ENCODE measurements around the gene OSBPL5. TPM values are rescaled to one million over a fixed set of nuclear protein-coding genes. Genes with fewer than 3 reads are reported as not detected.

Gene OSBPL5
- total RNA-seq, 4 donors from 2014 or later, result 12.9 to 64.2 (median 22.3) TPM

DNA sequence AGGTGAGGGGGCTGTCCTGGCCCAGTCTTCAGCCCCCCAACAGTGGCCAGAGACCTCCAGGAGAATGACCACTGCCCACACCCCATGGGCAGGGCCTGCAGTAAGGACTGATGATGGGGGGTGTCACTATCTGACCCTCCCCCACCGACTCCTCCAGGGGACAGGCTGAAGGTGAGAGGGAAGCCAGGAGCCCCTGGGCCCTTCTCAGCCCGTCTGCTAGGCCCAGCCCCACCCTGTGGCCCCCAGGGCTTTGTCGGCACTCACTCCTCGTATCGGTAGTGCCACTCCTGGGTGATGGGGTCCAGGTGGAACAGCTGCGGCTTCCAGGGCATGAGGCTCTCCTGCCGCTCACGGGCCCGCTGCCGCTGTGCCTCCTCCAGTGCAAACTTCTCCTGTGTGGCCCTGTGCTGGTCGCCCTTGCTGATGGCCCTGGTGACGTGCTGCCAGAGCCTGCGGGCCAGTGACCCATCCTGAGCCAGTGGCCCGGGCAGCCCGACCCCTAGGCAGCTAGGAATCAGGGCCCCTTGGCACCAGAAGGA, 72.4 kb downstream of the OSBPL5 start:
- TF ChIP-seq, protein P1, sequence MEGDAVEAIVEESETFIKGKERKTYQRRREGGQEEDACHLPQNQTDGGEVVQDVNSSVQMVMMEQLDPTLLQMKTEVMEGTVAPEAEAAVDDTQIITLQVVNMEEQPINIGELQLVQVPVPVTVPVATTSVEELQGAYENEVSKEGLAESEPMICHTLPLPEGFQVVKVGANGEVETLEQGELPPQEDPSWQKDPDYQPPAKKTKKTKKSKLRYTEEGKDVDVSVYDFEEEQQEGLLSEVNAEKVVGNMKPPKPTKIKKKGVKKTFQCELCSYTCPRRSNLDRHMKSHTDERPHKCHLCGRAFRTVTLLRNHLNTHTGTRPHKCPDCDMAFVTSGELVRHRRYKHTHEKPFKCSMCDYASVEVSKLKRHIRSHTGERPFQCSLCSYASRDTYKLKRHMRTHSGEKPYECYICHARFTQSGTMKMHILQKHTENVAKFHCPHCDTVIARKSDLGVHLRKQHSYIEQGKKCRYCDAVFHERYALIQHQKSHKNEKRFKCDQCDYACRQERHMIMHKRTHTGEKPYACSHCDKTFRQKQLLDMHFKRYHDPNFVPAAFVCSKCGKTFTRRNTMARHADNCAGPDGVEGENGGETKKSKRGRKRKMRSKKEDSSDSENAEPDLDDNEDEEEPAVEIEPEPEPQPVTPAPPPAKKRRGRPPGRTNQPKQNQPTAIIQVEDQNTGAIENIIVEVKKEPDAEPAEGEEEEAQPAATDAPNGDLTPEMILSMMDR (IDR thresholded peaks at IDR 0.05; ENCODE audit: low read depth), result no peak

DNA sequence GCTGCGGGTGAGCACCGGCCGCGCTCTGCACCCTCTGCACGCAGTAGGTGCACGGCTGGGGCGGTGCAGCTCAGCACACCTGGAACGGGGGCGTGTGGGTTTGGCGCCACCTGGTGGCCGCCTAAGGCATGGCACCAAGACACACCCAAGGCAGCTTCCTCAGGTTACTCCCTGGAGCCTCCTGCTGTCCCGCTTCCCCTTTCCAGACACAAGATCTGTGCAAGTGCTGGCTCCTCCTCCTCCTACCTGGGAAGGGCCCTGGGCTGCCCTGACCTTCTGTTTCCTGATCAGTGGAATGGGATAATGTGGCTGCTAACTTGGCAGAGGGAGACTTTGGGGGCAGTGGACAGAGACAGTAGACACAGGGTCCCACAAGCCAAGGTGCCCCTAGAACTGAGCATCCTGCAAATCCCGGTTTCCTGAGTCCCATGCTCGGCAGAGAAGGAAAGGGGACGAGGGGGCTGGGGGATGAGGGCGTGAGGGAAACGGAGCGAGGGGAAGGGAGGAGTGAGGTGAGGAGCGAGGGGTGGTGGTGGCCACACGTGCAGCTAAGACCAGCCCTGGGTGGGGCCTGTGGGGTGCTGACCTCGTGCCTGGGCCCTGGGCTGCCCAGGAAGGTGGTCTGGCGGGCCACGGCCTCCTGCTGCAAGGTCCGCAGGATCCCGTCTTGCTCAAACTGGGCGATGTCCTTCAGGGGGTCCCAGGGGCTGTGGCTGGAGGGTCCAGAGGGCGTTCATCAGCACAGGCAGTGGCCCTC, 73.1 kb downstream of the OSBPL5 start:
- TF ChIP-seq, protein P1 (IDR thresholded peaks at IDR 0.05; ENCODE audit: low read depth), result no peak

- TF ChIP-seq, protein P1 (IDR thresholded peaks at IDR 0.05; ENCODE audit: low read depth), result no peak
Measured at GRCh38 chr11:3091081-3091845, 73.8 kb downstream of the OSBPL5 start.

DNA sequence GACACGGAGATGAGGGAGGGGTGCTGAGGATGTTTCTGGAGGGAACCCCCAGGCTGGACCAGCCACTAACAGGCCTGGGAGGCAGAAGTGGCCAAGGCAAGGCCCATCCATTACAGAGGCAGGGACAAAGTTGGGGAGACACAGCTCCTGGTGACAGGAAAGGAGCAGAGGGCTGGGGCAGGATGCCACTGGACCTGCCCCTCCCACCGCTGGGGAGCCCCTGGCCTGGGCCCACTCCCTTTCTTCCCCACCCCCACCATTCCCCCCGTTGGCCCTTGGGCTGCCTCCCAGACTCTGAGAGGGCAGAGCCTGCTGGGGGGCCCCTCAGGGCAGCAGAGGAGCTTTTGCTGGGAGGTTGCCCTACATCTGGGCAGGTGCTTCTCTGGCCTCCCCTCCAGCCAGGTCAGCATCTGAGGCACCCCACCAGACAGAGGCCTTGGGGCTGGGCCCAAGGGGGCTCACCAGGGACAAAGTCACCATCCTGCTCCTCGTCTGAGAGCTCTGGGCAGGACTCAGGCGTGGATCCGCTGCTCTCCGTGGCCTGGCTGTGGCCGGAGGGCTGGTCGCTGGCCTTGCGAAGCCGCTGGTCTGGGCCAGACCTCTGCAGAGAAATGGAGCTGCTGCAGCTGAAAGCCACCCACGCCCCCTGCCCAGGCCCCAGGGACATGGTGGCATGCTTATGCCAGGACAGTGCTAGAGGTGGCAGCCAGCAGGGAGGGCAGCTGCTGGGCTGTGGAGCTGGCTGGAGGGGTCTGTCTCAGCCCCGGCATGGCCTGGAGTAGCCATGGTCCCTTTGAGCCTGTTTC, 74.8 kb downstream of the OSBPL5 start:
- TF ChIP-seq, protein P1 (IDR thresholded peaks at IDR 0.05; ENCODE audit: low read depth), result no peak

DNA sequence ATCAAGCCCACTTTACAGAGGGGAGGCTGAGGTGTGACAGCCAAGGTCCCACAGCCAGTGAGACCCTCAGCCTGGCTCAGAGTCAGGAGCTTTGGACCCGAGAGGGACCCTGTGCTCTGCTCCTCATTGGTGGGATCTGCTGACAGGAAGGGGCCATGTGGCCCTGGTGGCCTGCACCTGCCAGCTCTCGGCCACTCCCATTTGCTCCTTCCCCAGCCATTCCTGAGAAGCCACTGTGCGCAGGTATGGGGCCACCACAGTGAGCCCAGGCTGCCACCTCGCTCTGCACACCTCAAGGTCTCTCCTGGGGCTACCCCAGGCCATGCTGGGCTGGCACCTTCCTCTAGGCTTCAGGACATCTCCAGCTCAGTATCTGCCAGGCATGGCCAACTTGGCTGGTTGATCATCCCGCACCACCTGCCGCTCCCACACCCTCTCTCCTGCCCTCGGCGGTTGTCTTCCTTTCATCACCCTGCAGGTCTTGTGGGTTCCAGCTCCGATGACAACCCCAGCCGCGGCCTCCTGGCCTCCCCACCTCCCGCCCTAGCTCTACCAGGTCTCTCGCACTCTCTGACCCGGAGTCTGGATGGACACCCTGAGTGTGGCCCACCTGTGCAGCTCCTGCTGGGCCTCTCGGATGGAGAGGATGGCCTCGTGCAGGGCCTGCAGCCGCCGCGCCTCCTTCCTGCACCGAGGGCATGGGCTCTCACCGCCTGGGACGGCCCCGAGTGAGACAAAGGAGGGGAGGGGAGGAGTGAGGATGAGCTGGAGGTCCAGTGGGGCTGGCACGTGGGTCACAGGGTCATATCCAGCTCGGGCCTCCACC, 75.7 kb downstream of the OSBPL5 start:
- TF ChIP-seq, protein P1 (IDR thresholded peaks at IDR 0.05; ENCODE audit: low read depth), result no peak

DNA sequence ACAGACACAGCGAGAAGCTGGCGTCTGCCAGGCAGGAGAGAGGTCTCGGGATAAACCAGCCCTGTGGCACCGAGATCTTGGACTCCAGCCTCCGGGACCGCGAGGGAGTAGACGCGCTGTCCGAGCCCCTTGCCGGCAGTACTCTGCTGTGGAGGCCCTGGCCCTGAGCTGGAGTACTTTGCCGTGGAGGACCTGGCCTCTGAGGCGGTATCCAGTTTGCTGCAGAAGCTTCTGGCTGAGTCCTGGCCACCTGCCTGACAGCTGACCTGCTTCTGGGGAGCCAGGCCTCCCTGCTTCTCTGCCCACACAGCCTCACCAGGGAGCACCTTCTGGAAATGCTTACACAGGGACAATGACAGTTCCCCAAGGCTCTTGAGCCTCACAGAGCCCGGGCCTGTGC, 76.3 kb downstream of the OSBPL5 start:
- TF ChIP-seq, protein P1 (IDR thresholded peaks at IDR 0.05; ENCODE audit: low read depth), result no peak

Measured in subcutaneous adipose tissue (tissue), 4 donors.